HepG2 (cell line): ENCODE results near the gene COL25A1.

ENCODE experiments used
- ATF7-NPFF ChIP-seq: sonication (generic); formaldehyde crosslinking; IDR thresholded peaks from 2 replicates; pipeline ENCODE4 v1.8.1; 2023; ENCODE audit warnings: mild to moderate bottlenecking, low read depth, missing genetic modification reagents, moderate library complexity
- CTCF ChIP-seq: sonication (generic); formaldehyde crosslinking; IDR thresholded peaks from 2 replicates; pipeline ENCODE4 v1.5.0; 2020; ENCODE audit warnings: mild to moderate bottlenecking, missing genetic modification reagents, moderate library complexity
- FOSL1 ChIP-seq: sonication (generic); formaldehyde crosslinking; IDR thresholded peaks from 2 replicates; pipeline ENCODE4 v1.9.0; 2021; ENCODE audit warnings: missing genetic modification reagents, borderline replicate concordance
- KDM1A ChIP-seq: IDR thresholded peaks from 2 replicates; pipeline ENCODE4 v1.6.1; 2016; ENCODE audit warnings: missing compliant biosample characterization
- MXI1 ChIP-seq: IDR thresholded peaks from 3 replicates; pipeline ENCODE4 v1.6.1; 2012; ENCODE audit warnings: low read depth, low read length, inconsistent platforms, borderline replicate concordance
- RERE ChIP-seq: IDR thresholded peaks from 2 replicates; pipeline ENCODE4 v1.6.1; 2016; ENCODE audit warnings: low read depth, missing genetic modification reagents, missing compliant biosample characterization
- ZBTB7B ChIP-seq: sonication (generic); formaldehyde crosslinking; IDR thresholded peaks from 2 replicates; pipeline ENCODE4 v1.4.0; 2020; ENCODE audit warnings: missing genetic modification reagents
- ZNF646 ChIP-seq: sonication (generic); formaldehyde crosslinking; IDR thresholded peaks from 2 replicates; pipeline ENCODE4 v1.9.0; 2021; ENCODE audit warnings: mild to moderate bottlenecking, missing genetic modification reagents

- no peak for TF ChIP-seq ZNF646
- no peak for TF ChIP-seq KDM1A (CRISPR knock-in tag)
- no peak for TF ChIP-seq MXI1
- TF ChIP-seq FOSL1 (CRISPR knock-in tag) = no peak
- no peak for TF ChIP-seq ZBTB7B (CRISPR knock-in tag)
- TF ChIP-seq RERE = no peak
- TF ChIP-seq CTCF (CRISPR knock-in tag) = no peak
- no peak for TF ChIP-seq ATF7-NPFF (CRISPR knock-in tag)
Measured at GRCh38 chr4:108779958-108780357, 522.5 kb downstream of the COL25A1 start.
